GM23248 (cell line): Measurements from ENCODE around the gene PIGQ. TPM values are rescaled to one million over a fixed set of nuclear protein-coding genes. Genes with fewer than 3 reads are reported as not detected.
A peak's percentile ranks its signal among the peaks of the same experiment; 100 is the strongest.

ENCODE experiments used
- DNase-seq: peaks from one replicate; pipeline ENCODE4 v3.0.0-alpha.2; 2015
- H2AFZ ChIP-seq: fragments of 200-600 bp; sonication (generic); 2 replicates; pipeline ENCODE4 v1.6.1; 2016; ENCODE audit warnings: antibody characterized with exemption
- H3F3A ChIP-seq: fragments of 200-600 bp; sonication (generic); 2 replicates; pipeline ENCODE4 v1.6.1; 2016; ENCODE audit warnings: mild to moderate bottlenecking, antibody characterized with exemption, mixed run types; ENCODE audit not compliant: insufficient read depth
- H3K27ac ChIP-seq: fragments of 200-600 bp; sonication (generic); 2 replicates; pipeline ENCODE4 v1.5.1; 2016; ENCODE audit warnings: mild to moderate bottlenecking
- H3K27me3 ChIP-seq: fragments of 200-600 bp; sonication (generic); replicated peaks from 2 replicates; pipeline ENCODE4 v1.6.1; 2016; ENCODE audit warnings: mild to moderate bottlenecking; ENCODE audit not compliant: insufficient read depth
- H3K36me3 ChIP-seq: fragments of 200-600 bp; sonication (generic); 2 replicates; pipeline ENCODE4 v1.6.1; 2016; ENCODE audit warnings: low read depth, mild to moderate bottlenecking
- H3K4me1 ChIP-seq: fragments of 200-600 bp; sonication (generic); 2 replicates; pipeline ENCODE4 v1.6.1; 2016; ENCODE audit warnings: mild to moderate bottlenecking; ENCODE audit not compliant: insufficient read depth
- H3K4me2 ChIP-seq: fragments of 200-600 bp; sonication (generic); one replicate; pipeline ENCODE4 v1.6.1; 2016; ENCODE audit warnings: mild to moderate bottlenecking; ENCODE audit not compliant: unreplicated experiment
- H3K4me3 ChIP-seq: fragments of 200-600 bp; sonication (generic); 2 replicates; pipeline ENCODE4 v1.5.1; 2016; ENCODE audit warnings: mild to moderate bottlenecking
- H3K79me2 ChIP-seq: fragments of 200-600 bp; sonication (generic); 2 replicates; pipeline ENCODE4 v1.6.1; 2016; ENCODE audit warnings: mild to moderate bottlenecking; ENCODE audit not compliant: insufficient read depth
- H3K9ac ChIP-seq: fragments of 200-600 bp; sonication (generic); 2 replicates; pipeline ENCODE4 v1.6.1; 2016; ENCODE audit warnings: mild to moderate bottlenecking
- H3K9me2 ChIP-seq: fragments of 200-600 bp; sonication (generic); 2 replicates; pipeline ENCODE4 v1.6.1; 2016; ENCODE audit warnings: mixed run types, mild to moderate bottlenecking, moderate library complexity; ENCODE audit not compliant: insufficient read depth
- H3K9me3 ChIP-seq: fragments of 200-600 bp; sonication (generic); one replicate; pipeline ENCODE4 v1.6.1; 2017; ENCODE audit warnings: low read depth
- H4K20me1 ChIP-seq: fragments of 200-600 bp; sonication (generic); 2 replicates; pipeline ENCODE4 v1.6.0; 2016; ENCODE audit not compliant: insufficient read depth
- EZH2 ChIP-seq: fragments of 200-600 bp; sonication (generic); IDR thresholded peaks from 2 replicates; pipeline ENCODE4 v1.6.1; 2018; ENCODE audit warnings: antibody characterized with exemption, mild to moderate bottlenecking; ENCODE audit not compliant: insufficient read depth, poor library complexity, severe bottlenecking
- EZH2phosphoT487 ChIP-seq: fragments of 200-600 bp; sonication (generic); IDR thresholded peaks from 2 replicates; pipeline ENCODE4 v1.6.1; 2018; ENCODE audit warnings: antibody characterized with exemption, moderate library complexity, mild to moderate bottlenecking, low read depth; ENCODE audit not compliant: insufficient read depth
- WGBS, 2 experiments: methylation state at CpG; one replicate each; pipeline ENCODE4 v1.1.6; 2015 to 2017; ENCODE audit warnings: low lambda C conversion rate in 2 of 2, low coverage in 1 of 2; ENCODE audit errors: missing lambda C conversion rate in 2 of 2; 5-methylcytosine and 5-hydroxymethylcytosine counted together
- in situ Hi-C: fragments of 300-500 bp; cut with MboI; formaldehyde crosslinking; loops from 2 replicates; pipeline ENCODE4 v1.15.0; 2020
- polyA plus RNA-seq: library from polyadenylated mRNA; unstranded; fragments of >200 nt; fragmentation: Nextera tagmentation; extraction: Ambion mirVana; gene quantifications from 2 replicates; pipeline ENCODE4 v1.2.1, GENCODE V29; 2016
- total RNA-seq: library from RNA; depleted of rRNA; stranded (reverse); fragments of >200 nt; shearing (Covaris generic); gene quantifications from 2 replicates; pipeline ENCODE4 v1.2.3, GENCODE V29; 2014

Gene PIGQ
- total and polyA plus RNA-seq, 2 experiments from 2014 or later = 31.6 to 35.0 TPM

DNA sequence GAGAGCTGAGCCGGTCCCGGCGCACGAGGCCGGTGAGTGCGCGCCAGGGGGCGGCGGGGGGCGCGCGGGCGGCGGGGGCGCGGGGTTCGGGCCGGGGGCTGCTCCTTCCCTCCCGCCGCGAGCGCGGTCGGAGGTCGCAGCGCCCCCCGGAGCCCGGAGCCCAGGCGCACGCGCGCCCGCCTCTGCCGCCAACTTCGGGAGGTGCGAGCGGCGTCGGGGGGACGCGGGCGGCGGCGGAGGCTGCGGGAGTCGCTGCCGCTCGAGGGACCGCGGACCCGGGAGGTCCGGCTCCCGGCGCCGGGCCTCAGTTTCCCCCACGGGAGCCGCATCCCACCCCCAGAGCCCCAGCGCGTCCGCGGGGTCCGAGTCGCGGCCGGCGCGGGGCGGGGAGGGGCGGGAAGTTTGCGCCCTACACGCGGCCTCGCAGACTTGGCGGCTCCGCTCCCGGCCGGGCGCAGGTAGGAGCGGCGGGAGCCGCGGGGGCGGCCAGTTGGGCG is 9.5 kb upstream of the PIGQ start, which contains the start of gene PRR35:
PRR35 (plus strand) TSS at position 191 of the 497 bp plus-strand sequence. CDS start 2,901 bp downstream, outside the sequence.
- Histone ChIP-seq H3K27me3 (peaks cover 13% of the 10 kb centered on the region; the same call in 1 of the 2 replicates), H3K27ac (no peak within 1 kb of the TSS), H3K4me1 (peaks cover 3% of the 10 kb centered on the region), H3K36me3 (no peaks in the 10 kb centered on the region), H3K4me3 (no peak within 1 kb of the TSS), H3K9ac (no peak within 1 kb of the TSS), H4K20me1 (no peaks in the 10 kb centered on the region), H3K9me2 (no peaks in the 10 kb centered on the region), H3K4me2 (no peak within 1 kb of the TSS), H3K9me3 (no peaks in the 10 kb centered on the region), H3F3A (no peaks in the 10 kb centered on the region), H2AFZ (no peak within 1 kb of the TSS), H3K79me2 (no peaks in the 10 kb centered on the region)
- TF ChIP-seq EZH2 = no peak
- no peak for TF ChIP-seq EZH2phosphoT487
- DNase-seq = no peak
- in situ Hi-C loops = no loop called here
- WGBS, 2 experiments = 0 to 2% methylated on average over 4 to 40 of the region's 84 CpGs

DNA sequence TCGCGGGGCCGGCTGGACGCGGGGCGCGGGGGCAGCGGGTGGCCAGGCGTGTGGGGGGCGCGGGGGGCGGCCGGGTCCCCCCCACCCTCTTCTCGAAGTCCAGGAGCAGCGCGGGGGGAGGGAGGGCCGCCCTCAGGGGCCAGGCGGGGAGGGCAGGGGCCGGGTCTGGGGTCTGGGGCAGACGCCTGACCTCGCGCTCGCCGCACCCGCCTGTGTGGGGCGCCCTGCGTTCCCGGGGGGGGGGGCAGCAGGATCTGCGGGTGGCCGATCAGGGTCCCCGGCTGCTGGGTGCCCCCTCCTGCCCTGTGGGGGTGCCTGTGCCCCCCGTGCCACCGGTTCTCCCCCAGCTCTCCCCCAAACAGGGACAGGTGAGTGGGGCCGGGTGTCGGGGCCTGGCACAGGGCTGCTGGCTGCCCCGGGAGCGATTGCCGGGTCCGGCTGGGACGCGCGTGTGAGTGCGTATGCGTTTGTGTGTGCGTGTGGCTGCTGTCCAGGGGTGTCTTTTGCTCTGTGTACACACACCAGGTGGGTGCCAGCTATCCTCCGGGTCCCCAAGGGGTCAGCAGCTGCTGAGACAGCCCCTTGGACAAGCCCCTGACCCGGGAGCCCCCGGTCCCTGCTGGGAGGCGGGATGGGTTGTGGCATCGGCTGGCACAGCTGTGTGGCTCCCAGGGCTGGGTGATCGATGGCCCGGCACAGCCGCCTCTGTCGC is 8.9 kb upstream of the PIGQ start:
- no peak for DNase-seq

DNA sequence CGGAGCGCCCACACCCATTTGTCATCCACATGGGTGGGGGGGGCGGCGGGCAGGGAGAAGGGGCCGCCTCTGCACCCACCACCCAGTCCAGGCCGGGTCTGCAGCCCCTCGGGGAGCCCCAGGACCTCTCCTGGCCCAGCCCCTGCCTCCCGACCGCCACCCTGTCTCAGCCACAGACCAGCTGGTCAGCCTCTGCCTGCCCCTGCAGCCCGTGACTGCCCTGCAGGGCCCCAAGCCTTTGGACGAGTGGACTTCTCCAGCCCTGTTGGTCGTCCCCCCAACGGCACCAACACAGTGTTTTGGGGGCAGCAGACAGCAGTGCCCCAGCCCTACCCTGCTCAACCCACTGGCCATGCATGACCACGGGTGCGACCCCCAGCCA is 8.4 kb upstream of the PIGQ start:
- H2AFZ ChIP-seq = no peak overlapping the region
- H3K4me1 ChIP-seq = no peaks in the 10 kb centered on the region
- in situ Hi-C loops = no loop called here

More for the DNA sequence above, 8.9 kb upstream of the PIGQ start:
- Histone ChIP-seq H3K27ac (no peak overlapping the region), H3K79me2 (no peaks in the 10 kb centered on the region), H3K9me2 (no peaks in the 10 kb centered on the region), H3F3A (no peaks in the 10 kb centered on the region), H2AFZ (no peak overlapping the region), H4K20me1 (no peaks in the 10 kb centered on the region), H3K4me2 (no peak overlapping the region), H3K9me3 (no peaks in the 10 kb centered on the region), H3K9ac (no peak overlapping the region), H3K4me3 (no peak overlapping the region), H3K4me1 (no peaks in the 10 kb centered on the region), H3K27me3 (peaks cover 13% of the 10 kb centered on the region; the same call in 1 of the 2 replicates), H3K36me3 (no peaks in the 10 kb centered on the region)
- TF ChIP-seq EZH2 (peak; percentile 89), EZH2phosphoT487 (no peak)
- WGBS, 2 experiments = 8 to 29% methylated on average over 17 to 31 of the region's 54 CpGs
- in situ Hi-C loops = no loop called here

DNA sequence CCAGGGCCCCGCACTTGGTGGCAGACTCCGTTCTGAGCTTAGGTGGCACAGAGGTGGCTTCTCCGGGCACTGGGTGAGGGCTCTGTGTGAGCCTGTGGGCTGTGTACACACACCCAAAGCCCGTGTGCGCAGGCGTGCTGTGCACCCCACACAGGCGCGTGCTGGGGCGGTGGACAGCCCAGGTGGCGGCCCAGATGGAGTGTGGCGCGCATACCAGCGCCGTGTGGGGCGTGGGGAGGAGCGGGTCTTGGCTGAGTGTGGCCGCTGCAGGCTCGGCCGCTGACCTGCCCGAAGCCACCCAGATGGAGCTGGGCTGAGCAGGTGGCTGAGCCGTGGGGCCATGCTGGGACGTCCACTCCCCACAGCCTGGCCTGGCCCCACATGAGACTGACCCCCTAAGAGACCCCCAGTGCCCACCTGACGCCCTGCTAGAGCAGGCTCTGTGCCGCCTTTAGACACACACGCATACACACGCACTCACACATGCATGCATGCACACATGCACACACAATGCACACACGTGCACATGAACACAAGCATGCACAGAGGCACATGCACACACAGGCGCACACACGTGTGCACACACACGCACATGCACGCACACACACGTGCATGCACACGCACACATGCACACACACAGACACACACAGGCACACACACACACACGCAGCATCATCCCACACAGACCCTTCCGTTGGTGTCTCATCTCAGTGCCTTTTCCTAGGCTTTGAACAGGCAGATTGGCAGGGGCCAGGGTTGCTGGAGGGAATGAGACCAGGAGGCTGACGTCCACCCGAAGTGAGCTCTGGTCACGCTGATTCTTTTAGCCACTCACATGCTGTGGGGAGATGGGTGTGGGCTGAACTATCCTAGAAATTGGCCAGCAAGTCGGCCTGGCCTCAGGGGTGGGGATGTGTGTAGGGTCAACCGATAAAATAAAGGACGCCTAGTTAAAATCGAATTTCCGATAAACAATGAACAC is 7.5 kb upstream of the PIGQ start:
- no peak overlapping the region for H2AFZ ChIP-seq
- H4K20me1 ChIP-seq = no peaks in the 10 kb centered on the region
- H3K4me2 ChIP-seq = no peak overlapping the region
- no peak for TF ChIP-seq EZH2phosphoT487
- no peak for TF ChIP-seq EZH2
- H3K79me2 ChIP-seq = no peaks in the 10 kb centered on the region
- no peak for DNase-seq
- H3K27ac ChIP-seq = no peak overlapping the region
- peaks cover 13% of the 10 kb centered on the region; the same call in 1 of the 2 replicates for H3K27me3 ChIP-seq
- 70 to 72% methylated on average over 39 to 43 of the region's 43 CpGs for WGBS, 2 experiments
- H3F3A ChIP-seq = no peaks in the 10 kb centered on the region
- no peak overlapping the region for H3K4me3 ChIP-seq
- no peaks in the 10 kb centered on the region for H3K4me1 ChIP-seq
- no peaks in the 10 kb centered on the region for H3K9me3 ChIP-seq
- in situ Hi-C loops = no loop called here
- H3K9ac ChIP-seq = no peak overlapping the region
- no peaks in the 10 kb centered on the region for H3K9me2 ChIP-seq
- no peaks in the 10 kb centered on the region for H3K36me3 ChIP-seq

More for the DNA sequence above, 8.4 kb upstream of the PIGQ start:
- TF ChIP-seq EZH2 (no peak), EZH2phosphoT487 (no peak)
- no peaks in the 10 kb centered on the region for H3K79me2 ChIP-seq
- no peak overlapping the region for H3K4me3 ChIP-seq
- H3K27me3 ChIP-seq = peaks cover 13% of the 10 kb centered on the region; the same call in 1 of the 2 replicates
- H3K9me3 ChIP-seq = no peaks in the 10 kb centered on the region
- DNase-seq = no peak
- no peaks in the 10 kb centered on the region for H3K36me3 ChIP-seq
- no peak overlapping the region for H3K9ac ChIP-seq
- no peak overlapping the region for H3K27ac ChIP-seq
- no peak overlapping the region for H3K4me2 ChIP-seq
- no peaks in the 10 kb centered on the region for H3F3A ChIP-seq
- no peaks in the 10 kb centered on the region for H4K20me1 ChIP-seq
- H3K9me2 ChIP-seq = no peaks in the 10 kb centered on the region
- 66 to 67% methylated on average over 8 to 10 of the region's 15 CpGs for WGBS, 2 experiments
